Subcutaneous adipose tissue (tissue), 4 donors: ENCODE measurements around the gene PCGF3. TPM values are rescaled to one million over a fixed set of nuclear protein-coding genes. Genes with fewer than 3 reads are reported as not detected.

Source experiments
- total RNA-seq, 4 donors: library from RNA; depleted of rRNA; stranded (reverse); fragments of >200 nt; gene quantifications; one replicate each; pipeline ENCODE4 v1.1.0, GENCODE V29; 2016
- TF ChIP-seq, protein P1 (sequence below): fragments of 450-650 bp; IDR thresholded peaks from one replicate; pipeline ENCODE4 v1.5.1; 2016; ENCODE audit warnings: low read depth, mild to moderate bottlenecking, control low read depth, antibody characterized with exemption, moderate library complexity

Gene PCGF3
- total RNA-seq, 4 donors from 2014 or later, result 36.7 to 72.2 (median 55.0) TPM

DNA sequence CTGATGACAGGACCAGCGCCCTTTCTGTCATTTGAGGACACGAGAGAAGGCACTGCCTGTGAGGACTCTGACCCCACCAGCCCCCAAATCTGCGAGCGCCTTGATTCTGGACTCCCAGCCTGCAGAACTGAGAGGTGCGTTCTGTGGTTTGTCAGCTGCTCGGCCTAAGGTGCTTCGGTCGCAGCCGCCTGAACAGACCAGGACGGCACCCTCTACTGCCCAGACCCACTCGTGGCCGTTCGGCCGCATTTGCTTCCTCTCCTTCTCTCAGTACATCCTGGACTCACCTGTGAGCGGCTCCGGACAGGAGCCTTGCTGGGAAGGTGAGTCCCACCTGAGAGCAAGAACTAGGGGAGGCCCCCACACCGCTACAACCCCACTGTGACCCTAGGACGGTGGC lies 8.5 kb downstream of the PCGF3 start:
- TF ChIP-seq, protein P1, sequence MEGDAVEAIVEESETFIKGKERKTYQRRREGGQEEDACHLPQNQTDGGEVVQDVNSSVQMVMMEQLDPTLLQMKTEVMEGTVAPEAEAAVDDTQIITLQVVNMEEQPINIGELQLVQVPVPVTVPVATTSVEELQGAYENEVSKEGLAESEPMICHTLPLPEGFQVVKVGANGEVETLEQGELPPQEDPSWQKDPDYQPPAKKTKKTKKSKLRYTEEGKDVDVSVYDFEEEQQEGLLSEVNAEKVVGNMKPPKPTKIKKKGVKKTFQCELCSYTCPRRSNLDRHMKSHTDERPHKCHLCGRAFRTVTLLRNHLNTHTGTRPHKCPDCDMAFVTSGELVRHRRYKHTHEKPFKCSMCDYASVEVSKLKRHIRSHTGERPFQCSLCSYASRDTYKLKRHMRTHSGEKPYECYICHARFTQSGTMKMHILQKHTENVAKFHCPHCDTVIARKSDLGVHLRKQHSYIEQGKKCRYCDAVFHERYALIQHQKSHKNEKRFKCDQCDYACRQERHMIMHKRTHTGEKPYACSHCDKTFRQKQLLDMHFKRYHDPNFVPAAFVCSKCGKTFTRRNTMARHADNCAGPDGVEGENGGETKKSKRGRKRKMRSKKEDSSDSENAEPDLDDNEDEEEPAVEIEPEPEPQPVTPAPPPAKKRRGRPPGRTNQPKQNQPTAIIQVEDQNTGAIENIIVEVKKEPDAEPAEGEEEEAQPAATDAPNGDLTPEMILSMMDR, result no peak

GRCh38 chr4:717601-718320 lies 12.1 kb downstream of the PCGF3 start:
- TF ChIP-seq, protein P1, result no peak

DNA sequence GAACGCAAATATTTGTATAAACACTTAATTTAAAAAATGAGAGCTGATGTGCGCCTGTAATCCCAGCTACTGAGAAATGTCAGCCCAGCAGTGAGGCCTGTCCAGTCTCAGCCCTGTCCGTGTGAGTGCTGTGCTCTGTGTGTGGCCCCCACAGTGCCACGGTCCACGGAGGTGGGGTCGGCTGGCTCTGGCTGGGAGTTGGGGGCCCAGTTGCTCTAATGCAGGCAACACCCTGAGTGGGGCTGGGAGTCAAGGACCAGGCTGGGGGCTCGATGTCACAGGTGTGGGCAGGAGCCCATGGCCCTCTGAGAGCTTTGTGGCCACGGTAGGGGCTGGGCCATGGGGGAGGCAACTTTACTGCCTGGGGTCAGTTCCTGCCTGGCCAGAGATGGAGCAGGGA lies 12.8 kb downstream of the PCGF3 start:
- TF ChIP-seq, protein P1, result no peak

- TF ChIP-seq, protein P1, result no peak
Measured at GRCh38 chr4:720111-720860, 14.7 kb downstream of the PCGF3 start.

- TF ChIP-seq, protein P1, result no peak
Measured at GRCh38 chr4:721261-722168, 15.9 kb downstream of the PCGF3 start.

DNA sequence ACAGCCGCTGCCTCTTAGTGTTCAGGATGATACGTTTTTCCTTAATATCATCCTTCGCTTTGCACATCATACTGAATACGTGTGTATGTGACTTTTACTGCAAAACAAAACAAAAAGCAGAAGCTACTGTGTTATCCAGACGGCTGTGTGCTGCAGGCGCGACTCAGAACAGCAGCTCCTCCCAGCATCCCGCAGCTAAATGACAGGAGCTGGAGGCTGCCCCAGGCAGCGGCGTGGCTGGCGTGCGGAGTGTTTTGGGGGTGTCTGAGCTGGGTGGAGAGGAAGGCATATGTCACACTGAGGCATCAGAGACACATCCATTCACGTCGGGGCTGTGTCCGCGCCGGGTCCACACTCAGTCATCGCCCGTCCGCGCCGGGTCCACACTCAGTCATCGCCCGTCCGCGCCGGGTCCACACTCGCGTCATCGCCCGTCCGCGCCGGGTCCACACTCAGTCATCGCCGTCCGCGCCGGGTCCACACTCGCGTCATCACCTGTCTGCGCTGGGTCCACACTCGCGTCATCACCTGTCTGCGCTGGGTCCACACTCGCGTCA lies 16.6 kb downstream of the PCGF3 start:
- TF ChIP-seq, protein P1, result no peak
